Measurements from ENCODE around the gene WDR18.

DNA sequence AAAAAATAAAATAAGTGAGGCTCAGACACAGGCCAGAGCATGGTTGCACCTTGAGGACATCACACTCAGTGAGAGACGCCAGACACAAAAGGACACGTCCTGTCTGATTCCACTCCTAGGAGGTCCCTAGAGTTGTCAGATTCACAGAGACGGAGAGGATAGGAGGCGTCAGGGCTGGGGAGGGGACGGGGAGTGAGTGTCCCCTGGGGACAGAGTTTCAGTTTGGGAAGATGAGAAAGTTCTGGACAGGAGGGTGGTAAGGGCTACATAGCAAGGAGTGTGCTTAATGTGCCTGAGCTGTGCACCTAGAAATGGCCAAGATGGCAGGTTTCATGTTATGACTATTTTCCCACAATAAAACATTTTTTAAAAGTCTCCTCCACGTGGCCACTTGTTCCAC lies 13.9 kb downstream of the WDR18 start:
- no peak for TF ChIP-seq CTCF (conservative IDR thresholded peaks at IDR 0.05; ENCODE audit: low read length)
- TF ChIP-seq EZH2phosphoT487 (IDR thresholded peaks at IDR 0.05; ENCODE audit: borderline replicate concordance): no peak

All from Loucy (cell line).